Right ventricle myocardium inferior (tissue), 1 donor: ENCODE results near the gene TMPRSS9. TPM values are rescaled to one million over a fixed set of nuclear protein-coding genes. Genes with fewer than 3 reads are reported as not detected.

Experiments used
- ATAC-seq: fragments of 200-7000 bp; cut with Tn5 transposase; one replicate; pipeline ENCODE4 v1.9.1; 2020; ENCODE audit warnings: mild to moderate bottlenecking, moderate library complexity
- DNase-seq: peaks from one replicate; pipeline ENCODE4 v3.0.0; 2021; ENCODE audit errors: missing footprints
- intact Hi-C: fragments of 100-400 bp; cut with DNase I; formaldehyde crosslinking; loops from one replicate; pipeline ENCODE4 v1.11.0; 2022
- total RNA-seq: library from RNA; stranded (reverse); fragmentation: NEBNext Ultra II Directional; extraction: Animal tissue kit (Norgen Biotek cat#: 25700); gene quantifications from one replicate; pipeline ENCODE4 v1.2.1, GENCODE V29; 2021
- donor health status: DM: no; HTN: yes; CAD: no; lungs with severe emphysema.

Gene TMPRSS9
- total RNA-seq, 1 donor from 2014 or later, result not detected

DNA sequence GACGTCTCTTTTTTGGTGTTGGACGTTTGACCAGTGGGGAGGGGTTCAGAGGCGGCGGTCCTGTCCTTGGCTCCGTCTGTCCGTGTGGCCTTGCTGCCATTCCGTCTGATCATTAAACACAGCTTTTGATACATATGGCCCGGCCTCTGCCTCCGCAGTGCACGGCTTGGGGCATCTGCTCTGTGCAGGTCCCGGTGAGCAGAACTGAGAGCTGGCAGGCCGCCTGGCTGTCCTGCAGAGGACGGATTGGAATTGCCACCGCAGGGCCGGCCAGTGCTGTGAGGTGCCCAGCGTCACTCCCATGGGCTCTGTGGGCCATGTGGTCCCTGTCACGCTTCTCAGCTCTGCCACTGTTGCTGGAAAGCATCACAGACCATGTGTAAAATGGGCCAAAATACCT is 5.4 kb upstream of the TMPRSS9 start:
- intact Hi-C loops, result no loop called here
- DNase-seq (no peak), ATAC-seq (no peak)

DNA sequence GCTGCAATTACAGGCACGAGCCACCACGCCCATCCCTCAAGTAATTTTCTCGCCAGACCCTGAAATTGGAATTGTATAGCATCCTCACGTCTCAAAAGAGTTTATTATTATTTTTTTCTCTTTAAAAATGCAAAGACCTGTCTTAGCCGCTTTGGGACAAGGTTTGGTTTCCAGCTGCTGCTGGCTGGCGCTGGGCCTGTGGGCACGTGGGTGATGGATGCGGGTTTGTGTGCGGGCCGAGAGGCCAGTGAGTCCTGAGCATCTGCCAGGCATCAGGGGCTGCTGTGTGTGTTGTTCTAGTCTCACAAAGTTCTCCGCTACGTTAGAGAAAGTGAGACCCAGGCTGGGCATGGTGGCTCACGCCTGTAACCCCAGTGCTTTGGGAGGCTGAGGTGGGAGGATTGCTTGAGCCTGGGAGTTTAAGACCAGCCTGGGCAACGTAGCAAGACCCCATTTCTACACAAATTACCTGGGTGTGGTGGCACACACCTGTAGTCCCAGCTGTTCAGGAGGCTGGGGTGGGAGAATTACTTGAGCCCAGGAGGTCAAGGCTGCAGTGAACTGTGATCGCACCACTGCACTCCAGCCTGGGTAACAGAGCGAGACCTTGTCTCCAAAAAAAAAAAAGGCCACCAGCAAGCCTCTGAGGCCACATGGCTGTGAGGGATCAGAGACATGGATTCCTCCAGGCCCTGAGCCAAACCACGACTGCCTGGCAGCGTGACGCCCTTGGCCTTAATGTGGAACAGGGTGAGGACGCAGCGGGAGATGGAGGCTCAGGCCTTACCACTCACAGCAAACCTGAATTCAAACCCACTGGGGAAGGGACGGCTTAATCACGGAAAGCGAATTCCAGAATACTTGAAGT is 4.7 kb upstream of the TMPRSS9 start:
- no peak for DNase-seq
- no peak for ATAC-seq
- intact Hi-C loops, result no loop called here

DNA sequence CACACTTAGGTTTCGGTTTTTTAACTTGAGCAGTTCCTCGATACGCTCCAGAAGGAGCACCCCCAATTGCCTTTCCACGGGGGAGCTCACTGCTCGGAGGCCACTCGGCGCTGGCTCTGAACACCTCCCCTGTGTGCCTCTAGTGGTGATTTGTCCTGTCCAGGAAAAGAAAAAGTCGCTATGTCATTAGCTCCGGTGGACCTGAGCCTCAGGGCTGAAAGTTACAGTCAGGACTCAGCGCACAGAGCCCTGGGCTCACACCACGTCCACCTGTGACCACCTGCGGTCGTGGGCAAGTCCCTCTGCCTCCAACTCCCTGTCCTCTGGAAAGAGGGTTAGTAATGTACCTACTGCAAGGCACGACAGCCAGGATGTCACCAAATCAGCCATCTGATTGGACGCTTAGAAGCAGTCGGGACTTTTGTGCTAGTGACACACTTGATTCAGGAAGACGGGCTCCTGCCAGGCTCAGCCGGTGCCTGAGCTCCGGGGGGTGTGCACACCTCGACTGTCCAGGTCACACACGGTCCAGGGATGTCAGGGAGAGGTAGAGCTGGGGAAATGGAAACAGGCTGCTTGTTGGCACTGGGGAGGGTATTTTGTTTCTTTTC is 3.9 kb upstream of the TMPRSS9 start:
- ATAC-seq (no peak), DNase-seq (no peak)
- intact Hi-C loops, result no loop called here

DNA sequence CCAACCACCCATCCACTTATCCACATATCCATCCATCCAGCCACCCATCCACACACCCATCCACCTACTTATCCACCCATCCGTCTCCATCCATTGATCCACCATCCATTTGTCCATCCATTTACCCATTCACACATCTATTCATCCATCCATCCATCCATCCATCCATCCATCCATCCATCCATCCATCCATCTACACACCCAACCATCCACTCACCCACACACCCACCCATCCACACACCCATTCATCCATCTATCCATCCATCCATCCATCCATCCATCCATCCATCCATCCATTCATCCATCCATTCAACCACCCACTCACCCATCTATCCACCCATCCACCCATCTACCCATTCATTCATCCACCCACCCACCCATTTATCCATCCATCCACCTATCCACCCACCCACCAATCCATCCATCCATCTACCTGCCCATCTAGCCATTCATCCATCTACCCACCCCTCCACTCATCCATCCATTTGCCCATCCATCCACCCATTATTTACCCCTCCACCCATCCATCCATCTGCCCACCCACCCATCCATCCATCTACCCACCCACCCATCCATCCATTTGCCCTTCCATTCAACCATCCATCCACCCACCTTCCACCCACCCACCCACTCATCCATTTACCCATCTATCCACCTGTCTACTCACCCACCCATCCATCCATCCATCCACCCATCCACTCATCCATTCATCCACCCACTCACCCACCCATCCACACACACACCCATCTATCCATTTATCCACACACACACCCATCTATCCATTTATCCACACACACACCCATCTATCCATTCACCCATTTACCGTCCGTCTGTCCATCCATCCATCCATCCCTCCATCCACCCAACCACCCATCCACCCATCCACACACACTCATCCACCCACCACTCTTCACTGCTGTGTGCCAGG is 2.5 kb upstream of the TMPRSS9 start:
- DNase-seq (no peak), ATAC-seq (no peak)
- intact Hi-C loops, result no loop called here

DNA sequence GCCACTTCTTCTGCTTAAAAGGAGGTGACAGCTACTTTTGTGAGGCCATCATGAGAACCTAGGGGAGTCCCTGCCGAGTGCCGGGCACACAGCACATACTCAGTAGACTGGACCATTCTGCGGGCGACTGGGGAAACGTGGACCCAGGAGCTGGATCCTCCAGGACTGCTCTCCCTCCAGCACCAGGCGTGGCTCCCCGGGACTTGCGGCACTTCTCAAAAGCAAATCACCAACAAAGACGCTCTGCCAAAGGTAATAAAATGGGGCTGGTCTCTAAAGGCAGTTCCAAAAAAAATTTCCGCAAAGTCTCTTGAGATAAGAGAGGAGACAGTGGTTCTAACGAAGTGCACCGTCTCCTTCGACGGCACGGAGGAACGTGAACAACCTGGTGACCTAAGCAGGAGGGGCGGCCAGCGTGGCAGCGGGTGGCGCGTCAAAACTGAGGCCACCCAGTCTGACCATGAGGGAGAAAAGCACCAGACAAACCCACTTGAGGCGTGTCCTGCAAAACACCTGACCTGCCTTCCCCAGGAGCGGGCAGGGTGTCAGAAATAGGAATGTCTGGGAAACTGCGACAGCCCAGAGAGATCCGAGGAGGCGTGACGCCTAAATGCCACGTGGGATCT is 1.4 kb upstream of the TMPRSS9 start:
- no peak for DNase-seq
- no peak for ATAC-seq
- intact Hi-C loops, result no loop called here

DNA sequence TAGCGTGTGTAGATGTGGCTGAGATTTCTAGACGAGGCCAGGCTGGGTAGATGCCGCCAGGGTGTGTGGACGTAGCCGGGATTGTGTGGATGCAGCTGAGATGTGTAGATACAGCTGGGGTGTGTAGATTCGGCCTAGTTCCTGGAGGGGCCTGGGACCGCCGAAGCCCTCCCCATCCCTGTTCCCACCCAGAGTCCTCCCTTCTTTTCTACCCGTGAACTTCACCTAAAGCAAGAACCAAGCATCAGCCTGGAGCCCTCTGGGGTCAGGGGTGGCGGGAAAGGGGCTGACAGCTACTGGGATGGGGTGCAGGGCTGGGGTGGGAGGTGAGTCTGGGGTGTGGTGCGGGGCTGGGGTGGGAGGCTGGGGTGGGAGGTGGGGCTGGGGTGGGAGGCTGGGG is 768 bp downstream of the TMPRSS9 start:
- ATAC-seq (no peak), DNase-seq (no peak)
- intact Hi-C loops, result no loop called here

DNA sequence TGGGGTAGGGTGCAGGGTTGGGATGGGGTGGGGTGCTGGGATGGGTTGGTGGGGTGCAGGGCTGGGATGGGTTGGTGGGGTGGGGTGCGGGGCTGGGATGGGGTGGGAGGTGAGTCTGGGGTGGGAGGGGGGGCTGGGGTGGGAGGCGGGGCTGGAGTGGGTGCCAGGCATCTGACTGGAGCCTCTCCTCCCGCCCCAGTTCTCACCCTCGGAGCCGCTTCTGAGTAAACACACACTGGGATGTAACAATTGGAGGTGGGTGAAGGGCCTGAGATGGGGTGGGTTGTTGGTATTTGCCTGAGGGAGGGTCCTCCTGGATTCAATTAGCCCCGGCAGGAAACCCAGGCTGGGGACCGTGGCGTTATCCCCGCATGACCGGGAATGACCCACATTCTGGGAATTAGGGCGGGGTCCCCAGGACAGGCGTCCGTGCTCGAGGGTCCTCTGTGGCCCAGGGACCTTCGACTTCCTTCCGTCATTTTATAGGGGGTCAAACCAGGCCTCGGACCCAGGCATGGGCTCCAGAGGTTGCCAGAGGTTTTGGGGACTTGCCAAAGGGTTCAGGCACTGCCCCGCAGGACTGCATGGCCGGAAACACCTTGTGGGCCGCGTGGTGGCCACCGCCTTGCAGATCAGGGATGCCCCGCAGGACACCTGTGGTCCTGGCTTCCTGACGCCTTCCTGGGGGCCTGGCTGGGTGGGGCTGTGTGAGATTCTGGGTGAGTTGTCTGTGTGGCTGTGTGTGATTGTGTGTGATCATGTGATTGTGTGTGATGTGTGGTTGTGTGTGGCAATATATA is 1.4 kb downstream of the TMPRSS9 start:
- DNase-seq (no peak), ATAC-seq (no peak)
- intact Hi-C loops, result no loop called here

DNA sequence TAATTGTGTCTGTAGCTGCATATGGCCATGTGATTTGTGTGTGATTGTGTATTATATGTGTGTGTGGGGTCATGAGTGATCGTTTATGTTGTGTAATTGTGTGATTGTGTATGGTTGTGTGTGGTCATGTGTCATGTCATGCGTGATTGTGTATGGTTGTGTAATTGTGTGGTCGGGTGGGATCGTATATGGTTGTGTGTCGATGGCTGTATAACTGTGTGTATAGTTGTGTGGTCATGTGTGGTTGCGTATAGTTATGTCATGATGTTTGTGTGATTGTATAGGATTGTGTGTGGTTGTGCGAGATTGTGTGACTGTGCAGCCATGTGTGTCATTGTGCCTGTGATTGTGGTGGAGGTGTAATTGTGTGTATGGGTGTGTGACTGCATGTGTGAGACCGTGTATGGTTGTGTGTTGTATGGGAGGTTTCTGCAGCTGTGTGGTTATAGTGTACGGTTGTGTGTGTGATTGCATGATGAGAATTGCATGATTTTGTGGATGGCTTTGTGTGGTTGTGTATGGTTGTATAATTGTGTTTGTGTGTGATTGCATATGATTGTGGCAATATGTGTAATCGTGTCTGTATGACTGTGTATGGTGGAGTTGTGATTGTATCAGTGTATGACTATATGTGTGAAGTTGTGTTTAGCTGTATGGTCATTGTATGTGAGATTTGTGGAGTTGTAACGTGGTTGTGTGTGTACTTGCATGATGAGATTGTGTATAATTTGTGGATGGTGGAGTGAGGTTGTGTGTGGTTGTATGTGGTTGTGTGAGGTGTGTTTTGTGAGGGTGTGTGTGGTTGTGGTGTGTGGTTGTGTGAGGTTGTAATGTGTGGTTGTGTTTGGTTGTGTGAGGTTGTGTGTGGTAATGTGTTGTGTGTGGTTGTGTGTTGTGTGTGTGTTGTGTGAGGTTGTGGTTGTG is 2.2 kb downstream of the TMPRSS9 start:
- DNase-seq (no peak), ATAC-seq (no peak)
- intact Hi-C loops, result no loop called here

DNA sequence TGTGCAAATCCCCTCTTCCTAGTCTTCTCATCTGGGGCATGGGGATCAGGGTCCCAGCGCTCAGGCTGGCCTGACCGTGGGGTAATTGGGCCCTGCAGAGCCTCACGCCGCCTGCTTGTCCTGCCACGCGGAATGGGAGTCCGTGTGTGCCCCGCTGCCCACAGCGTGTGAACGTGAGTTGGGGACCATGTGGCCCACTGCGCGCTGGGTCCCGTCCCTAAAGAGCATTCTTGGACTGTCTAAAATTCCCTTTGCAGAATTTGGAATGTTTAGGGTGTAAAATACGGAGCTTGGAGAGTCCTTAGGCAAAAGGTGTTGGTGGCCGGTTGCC is 2.9 kb downstream of the TMPRSS9 start:
- intact Hi-C loops, result no loop called here
- no peak for DNase-seq

DNA sequence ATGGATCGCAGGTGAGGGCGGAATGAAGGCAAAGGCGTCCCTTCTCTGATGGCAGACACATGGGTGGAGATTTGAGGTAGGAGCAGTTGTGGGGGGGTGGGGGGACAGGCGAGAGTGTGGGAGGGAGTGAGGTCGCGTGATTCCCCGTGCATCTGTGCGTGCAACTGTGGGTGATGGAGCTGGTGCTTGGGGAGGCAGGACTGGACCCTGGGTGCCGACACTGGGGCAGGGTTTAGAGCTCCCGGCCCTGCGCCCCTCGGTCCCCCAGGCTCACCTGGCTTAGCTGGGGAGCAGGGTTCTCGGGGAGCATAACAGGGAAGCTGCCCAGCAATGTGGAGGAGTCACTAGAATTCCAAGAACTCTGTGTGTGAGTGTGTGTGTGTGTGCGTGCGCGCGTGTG is 3.4 kb downstream of the TMPRSS9 start:
- intact Hi-C loops, result no loop called here
- DNase-seq (no peak), ATAC-seq (no peak)

More for the DNA sequence above, 2.9 kb downstream of the TMPRSS9 start:
- no peak for ATAC-seq

DNA sequence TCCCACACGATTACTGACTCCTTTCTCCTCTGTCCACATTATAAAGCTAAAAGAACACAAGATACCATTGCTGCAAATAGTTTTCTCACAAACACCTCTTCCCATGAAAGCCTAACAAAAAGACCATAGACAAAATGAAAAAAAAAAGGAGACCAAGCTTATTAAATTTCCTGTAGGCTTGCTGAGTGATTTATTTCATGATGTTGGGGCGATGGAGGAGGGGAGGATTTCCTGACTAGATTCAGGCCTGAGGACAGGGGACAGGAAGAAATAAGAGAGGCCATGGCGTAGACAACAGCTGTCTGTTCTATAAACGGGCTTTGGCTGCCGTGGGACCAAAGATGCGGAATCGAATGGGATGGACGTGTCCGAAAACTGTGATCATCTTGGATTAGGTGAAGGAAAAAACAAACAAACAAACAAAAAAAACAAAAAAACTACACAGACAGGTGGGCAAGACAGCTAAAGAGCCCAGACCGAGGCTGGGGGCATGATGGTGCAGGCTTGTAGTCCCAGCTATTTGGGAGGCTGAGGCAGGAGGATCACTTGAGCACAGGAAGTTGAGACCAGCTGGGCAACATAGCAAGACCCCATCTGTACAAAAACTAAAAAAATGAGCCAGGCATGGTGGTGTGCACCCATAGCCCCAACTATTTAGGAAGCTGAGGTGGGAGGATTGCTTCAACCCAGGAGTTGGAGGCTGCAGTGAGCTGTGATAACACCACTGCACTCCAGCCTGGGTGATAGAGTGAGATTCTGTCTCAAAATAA is 5.3 kb downstream of the TMPRSS9 start:
- ATAC-seq (no peak), DNase-seq (no peak)
- intact Hi-C loops, result no loop called here

DNA sequence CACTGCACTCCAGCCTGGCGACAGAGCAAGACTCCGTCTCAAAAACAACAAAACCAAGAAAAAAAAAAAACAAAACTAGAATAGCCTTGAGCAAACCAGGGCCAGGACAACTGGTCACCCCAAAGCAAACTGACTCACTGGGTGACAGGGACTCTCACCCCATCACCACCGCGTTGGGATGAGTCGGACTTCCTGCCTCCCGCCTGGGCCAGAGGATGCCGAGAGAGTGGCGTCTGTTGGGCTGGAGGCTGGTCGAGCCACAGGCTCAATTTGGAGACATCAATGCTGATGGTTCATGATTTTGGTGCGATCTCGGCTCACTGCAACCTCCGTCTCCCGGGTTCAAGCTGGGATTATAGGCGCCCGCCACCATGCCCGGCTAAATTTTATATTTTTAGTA is 11.6 kb downstream of the TMPRSS9 start:
- DNase-seq (no peak), ATAC-seq (no peak)
- intact Hi-C loops, result no loop called here

DNA sequence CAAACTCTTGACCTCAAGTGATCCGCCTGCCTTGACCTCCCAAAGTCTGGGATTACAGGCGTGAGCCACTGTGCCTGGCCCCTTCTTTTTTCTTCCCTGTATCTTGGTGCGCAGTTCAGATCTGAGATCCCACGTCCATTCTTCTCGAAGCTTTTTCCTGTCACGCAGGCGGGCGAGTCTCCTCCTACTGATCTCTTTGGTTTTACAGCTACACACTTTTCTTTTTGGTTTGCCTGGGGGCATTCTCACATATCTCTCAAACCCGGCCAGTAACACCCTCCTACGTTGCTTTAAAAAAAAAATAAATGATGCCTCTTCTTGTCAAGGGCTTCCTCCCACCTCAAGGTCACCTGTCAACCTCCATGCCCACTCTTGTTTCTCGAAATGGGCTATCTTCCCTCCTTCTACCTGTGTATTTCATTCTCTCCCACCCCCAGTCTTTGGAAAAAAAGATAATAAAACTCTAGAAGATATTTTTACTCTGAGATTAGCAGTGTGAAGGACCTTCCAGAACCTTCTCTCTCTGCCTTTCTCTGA is 12.1 kb downstream of the TMPRSS9 start:
- intact Hi-C loops, result no loop called here
- no peak for ATAC-seq
- DNase-seq, result no peak

DNA sequence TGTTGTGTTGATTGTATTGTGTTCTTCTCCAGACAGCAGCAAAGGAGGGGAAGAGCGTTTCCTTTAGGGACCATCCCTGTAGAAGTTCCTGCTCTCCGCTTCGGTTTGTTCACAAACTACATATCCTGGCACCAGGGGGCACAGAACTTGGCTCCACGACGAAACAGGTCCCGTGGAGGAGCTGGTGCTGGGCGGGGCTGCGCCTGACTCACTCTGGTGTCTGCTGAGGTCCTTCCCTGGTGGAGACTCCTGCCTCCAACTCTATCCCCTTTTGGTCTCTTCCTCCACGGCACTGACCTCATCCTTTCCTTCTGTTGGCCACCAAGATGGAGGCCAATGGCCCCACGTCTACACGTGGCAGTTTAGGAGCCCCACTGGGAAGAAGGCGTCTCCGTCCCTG is 14.7 kb downstream of the TMPRSS9 start:
- intact Hi-C loops, result no loop called here
- DNase-seq (no peak), ATAC-seq (no peak)

DNA sequence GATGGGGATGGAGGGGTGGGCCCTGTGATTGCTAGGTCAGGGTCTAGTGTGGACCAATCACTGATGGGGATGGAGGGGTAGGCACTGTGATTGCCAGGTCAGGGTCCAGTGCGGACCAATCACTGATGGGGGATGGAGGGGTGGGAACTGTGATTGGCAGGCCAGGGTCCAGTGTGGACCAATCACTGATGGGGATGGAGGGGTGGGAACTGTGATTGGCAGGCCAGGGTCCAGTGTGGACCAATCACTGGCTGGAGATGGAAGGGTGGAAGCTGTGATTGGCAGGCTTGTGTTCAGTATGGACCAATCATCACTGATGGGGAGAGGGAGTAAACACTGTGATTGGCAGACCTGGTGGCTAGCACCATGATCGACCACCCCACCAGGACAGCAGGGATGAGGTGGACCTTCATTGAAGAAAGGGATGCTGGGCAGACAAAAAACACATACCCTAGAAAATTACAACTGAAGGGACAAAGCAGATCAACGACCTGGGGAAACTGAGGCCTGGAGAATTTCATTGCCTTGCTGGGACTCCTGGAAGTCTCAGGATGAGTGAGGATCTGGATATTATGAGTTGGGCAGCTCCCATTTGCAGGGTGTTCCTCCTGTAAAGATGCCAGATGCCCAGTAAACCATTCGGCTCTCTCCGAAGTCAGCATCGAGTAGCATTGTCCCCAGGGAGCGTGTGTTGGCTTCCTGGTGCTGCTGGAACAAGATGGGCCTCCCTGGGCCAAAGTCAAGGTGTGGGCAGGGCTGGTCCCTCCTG is 15.5 kb downstream of the TMPRSS9 start:
- intact Hi-C loops, result no loop called here
- DNase-seq (no peak), ATAC-seq (no peak)
